Activated CD4-positive, alpha-beta T cell treated with anti-CD3 and anti-CD28 coated beads, Interleukin-2, amount 50 U/mL, for 1 hour (primary cell): ENCODE data around the gene SPHKAP.
"Not testable (repeated sequence)": the region's sequence is repeated elsewhere in the genome, so short reads cannot be mapped to it uniquely, and the experiment has no call there.

Experiments used
- DNase-seq: peaks from one replicate; pipeline ENCODE4 v3.0.0-alpha.2; 2020

Gene SPHKAP, protein sequence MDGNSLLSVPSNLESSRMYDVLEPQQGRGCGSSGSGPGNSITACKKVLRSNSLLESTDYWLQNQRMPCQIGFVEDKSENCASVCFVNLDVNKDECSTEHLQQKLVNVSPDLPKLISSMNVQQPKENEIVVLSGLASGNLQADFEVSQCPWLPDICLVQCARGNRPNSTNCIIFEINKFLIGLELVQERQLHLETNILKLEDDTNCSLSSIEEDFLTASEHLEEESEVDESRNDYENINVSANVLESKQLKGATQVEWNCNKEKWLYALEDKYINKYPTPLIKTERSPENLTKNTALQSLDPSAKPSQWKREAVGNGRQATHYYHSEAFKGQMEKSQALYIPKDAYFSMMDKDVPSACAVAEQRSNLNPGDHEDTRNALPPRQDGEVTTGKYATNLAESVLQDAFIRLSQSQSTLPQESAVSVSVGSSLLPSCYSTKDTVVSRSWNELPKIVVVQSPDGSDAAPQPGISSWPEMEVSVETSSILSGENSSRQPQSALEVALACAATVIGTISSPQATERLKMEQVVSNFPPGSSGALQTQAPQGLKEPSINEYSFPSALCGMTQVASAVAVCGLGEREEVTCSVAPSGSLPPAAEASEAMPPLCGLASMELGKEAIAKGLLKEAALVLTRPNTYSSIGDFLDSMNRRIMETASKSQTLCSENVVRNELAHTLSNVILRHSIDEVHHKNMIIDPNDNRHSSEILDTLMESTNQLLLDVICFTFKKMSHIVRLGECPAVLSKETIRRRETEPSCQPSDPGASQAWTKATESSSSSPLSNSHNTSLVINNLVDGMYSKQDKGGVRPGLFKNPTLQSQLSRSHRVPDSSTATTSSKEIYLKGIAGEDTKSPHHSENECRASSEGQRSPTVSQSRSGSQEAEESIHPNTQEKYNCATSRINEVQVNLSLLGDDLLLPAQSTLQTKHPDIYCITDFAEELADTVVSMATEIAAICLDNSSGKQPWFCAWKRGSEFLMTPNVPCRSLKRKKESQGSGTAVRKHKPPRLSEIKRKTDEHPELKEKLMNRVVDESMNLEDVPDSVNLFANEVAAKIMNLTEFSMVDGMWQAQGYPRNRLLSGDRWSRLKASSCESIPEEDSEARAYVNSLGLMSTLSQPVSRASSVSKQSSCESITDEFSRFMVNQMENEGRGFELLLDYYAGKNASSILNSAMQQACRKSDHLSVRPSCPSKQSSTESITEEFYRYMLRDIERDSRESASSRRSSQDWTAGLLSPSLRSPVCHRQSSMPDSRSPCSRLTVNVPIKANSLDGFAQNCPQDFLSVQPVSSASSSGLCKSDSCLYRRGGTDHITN (N-terminal part only)

DNA sequence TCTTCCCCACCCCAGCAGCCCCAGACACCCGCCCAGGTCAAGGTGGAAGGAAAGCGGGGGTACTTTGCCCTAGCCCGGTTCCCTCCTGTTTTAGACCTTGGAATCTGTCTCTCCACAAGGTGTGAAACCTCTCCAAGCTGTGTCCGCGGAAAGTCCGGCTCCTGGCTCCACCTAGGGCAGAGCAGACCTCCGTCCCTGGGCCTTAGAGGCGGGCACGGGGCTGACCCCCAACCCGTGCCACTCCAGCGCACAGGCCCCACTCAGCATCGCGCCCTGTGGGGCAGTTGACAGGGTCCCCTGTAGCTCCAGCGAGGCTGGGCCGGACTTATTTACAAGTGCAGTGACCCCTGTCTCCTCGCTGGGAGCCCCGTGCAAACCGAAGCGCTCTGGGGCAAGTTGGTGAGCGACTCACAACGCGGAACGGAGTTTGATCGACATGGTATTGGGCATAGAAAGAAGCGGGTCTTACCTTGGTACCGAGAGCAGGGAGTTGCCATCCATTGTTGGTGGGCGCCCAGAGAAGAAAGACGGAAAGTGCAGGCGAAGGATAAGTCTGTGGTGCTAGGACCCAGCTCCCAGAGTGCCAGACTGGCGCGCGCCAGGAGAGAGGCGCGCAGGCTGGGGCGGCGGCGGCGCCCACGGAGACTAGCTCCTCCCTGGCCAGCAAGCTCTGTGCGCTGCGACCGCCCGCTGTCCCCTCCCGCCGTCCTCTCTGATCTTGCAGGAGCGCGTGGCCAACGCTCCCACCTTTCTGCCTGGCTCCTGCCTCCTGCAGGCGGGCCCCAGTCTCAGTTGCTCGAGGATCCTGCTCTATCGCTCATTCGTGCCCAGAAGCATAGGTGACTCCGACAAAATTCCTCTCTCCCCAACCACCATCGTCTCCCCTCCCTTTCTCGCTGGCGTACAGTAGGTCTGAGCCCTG lies at the start of gene SPHKAP:
TSS of gene SPHKAP (minus strand) at position 590 of the 922 bp plus-strand sequence. CDS start at position 501, 89 bp downstream.
- DNase-seq: no peak

DNA sequence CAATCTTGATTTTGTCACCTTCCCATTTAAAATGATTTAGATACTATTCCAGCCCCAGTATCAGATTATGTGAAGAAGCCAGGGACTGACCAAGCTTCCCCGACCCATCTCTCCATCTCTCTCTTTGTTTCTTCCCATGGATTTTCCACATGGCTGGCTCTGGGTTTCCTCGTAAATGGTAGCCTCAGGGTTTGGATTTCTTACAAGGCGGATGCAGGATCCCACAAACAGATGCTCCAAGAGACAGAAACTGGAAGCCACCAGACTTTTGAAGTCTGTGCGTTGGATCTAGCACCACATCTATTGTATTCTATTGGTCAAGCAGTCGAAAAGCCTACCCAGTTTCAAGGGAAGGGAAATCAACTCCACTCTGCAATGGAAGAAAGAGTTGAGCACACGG lies 46.0 kb upstream of the SPHKAP start:
- DNase-seq: no peak

DNA sequence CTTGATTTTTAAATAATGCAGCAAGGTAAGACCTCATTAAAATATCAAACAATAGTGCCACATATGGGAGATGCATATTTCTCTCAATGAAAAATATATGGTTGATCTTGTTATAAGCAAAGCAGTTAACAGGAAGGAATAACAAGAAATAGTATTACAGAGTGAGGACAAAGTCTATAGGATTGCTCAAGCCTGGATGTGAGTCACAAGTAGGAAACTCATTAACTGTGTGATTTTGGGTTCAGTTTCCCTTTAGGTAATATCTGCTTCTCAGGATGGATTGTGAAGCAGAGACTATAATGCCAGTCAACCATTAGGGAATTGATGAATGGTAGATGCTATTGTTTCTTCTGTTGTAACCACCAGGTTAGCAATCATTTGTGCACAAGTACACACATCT lies 42.9 kb upstream of the SPHKAP start:
- no peak for DNase-seq

DNA sequence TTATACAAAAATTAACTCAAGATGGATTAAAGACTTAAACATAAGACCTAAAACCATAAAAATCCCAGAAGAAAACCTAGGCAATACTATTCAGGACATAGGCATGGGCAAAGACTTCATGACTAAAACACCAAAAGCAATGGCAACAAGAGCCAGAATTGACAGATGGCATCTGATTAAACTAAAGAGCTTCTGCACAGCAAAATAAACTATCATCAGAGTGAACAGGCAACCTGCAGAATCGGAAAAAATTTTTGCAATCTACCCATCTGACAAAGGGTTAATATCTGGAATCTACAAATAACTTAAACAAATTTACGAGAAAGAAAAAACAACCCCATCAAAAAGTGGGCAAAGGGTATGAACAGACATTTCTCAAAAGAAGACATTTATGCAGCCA lies 37.1 kb upstream of the SPHKAP start:
- DNase-seq: not testable (repeated sequence)

DNA sequence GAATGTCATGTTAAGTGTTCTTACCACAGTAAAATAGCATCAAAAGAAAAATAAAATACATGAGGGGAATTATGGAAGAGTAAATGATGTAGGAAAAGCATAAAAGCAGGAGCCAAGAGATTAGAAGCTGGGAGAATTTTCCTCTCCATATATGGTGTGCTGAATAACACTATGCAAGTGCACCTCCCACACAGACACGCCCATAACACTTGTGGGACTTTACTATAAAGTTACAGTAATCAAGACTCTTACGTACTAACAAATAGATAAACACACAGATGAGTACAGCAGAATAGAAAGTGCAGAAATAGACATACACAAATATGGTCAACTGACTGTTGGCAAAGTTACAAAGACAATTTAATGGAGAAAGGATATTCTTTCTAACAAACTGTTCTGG lies 16.0 kb upstream of the SPHKAP start:
- no peak for DNase-seq

DNA sequence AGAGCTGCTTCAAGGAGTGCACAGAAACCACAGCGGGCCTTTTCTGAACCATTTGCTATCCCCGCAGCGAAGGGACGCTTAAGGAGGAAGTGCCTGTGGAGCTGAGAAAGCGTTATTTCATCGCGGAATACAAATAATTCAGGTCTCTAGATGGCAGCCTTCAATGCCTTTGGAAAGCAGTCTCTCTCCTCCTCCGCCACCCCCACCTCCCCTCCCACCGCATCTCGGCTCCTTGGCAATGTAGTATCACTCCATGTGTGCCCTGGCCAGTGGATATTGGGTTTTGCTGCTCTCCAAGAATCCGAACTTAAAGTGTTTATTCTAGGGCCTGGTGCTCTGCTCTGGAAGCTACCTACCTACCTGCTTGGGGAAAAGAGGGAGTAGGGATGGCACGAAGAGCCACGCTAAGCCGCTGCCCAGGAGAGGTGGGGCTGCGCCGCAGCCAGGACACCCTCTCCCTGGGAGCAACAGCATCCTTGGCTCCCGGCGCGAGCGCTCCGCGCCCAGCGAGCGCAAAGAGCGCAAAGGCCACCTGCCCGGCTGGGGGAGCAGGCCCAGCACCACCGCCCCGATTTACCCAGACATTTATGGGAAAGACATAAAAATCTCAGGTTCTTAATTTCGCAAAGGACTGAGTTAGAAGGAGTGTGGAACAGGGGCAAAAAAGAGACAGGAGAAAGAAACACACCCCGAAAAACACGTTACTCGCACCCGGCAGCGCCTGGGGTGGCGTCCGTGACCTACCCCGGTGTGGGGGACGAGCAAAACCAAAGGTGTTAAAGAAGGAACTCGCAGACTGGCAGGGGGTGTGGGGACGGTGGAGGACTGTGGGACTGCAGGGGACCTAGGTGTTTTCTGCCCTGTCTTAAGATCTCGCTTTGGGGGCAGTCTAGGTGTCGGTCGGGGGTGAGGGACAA lies 1.0 kb downstream of the SPHKAP start:
- DNase-seq: no peak

DNA sequence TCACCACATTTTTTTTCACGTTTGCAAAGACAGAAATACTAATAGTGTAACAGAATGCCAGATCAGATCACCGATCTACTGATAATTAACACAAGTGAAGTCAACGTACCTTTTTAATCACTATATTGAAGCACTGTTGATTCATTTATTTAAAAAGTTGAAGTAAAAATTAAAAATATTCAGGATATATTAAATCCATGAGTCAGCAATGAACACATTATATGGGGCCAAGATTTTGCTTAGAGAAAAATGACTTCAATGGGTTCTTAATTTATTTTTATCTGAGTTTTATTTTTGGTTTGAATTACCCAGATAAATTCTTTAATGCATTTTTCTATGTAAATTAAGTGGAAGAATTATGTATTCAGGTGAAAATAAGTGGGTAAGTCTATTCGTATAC lies 14.2 kb downstream of the SPHKAP start:
- no peak for DNase-seq

DNA sequence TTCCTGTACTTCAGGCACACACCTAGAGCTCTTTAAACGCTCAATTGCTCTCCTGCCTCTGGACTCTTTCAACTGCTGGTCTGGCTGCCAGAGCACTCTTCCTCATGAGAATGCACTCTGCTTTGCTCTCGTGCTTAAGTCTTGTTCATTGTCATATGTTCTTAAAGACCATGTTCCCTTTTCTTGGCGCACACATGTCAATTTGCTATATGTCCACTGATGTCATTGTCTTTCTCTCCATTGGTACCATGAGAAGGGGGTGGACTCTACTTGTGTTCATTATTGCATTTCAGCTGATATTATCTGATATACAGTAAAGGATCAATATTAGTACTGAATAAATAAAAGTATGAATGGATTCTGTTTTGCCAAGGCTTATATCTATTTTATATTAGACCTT lies 16.8 kb downstream of the SPHKAP start:
- DNase-seq: no peak

DNA sequence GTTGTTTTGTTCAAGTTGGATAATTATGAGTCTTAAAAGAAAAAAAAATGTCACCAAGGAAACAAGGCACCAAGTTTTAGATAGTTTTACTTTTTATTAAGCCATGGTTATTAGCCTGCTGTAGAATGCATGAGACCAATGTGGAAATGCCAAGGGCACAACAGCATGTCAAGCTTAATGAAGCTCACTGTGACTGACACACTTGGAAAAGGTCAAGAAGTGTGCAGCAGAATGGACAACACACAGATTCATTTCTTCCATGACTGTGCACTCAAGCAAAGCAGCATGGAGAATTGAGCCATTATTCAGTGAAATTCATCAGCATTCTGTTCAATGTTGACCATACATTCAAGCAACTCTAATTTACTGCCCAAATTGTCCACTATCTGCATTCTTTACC lies 23.6 kb downstream of the SPHKAP start:
- DNase-seq: no peak

DNA sequence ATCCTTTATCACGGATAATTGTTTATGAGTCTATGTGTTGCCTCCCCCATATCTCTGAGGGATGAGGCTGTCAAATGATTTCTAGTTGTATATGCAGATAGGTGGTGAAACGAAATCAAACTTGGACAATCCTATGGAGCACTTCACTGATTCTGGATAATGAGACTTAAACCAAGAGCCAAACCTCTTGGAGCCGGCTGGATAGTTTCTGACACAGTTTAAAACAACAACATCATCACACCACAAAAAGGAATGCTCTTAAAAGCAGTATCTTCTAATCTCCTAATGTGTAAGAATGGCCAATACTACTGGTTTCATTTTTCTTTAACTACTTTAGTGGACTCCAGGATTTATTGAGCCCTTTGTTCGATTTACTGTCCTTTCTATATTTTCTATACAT lies 36.5 kb downstream of the SPHKAP start:
- DNase-seq: no peak

DNA sequence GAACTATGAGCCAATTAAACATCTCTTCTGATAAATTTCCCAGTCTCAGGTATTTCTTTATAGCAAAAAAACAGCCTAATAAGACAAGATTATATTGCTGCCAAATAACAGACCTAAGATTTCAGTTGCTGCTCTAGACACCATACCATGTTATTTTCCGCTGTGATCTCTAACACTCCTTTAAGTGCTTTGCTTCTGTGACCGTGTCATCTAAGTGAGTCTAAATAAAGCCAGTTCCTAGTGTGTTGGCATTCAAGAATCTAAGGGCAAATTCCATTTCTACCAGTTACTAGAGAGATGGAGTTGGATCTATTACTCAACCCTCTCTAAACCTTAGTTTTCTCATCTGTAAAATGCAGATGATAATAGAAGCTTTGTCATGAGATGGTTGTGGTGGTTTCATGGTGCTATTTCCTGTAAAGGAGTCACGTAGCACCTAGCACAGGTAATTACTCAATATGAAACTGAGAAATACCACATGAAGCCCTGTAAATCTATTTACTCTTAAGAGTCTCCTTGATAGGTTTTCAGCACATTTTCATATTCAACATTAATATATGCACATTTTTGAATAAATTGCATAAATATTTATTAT lies 40.5 kb downstream of the SPHKAP start:
- DNase-seq: no peak

DNA sequence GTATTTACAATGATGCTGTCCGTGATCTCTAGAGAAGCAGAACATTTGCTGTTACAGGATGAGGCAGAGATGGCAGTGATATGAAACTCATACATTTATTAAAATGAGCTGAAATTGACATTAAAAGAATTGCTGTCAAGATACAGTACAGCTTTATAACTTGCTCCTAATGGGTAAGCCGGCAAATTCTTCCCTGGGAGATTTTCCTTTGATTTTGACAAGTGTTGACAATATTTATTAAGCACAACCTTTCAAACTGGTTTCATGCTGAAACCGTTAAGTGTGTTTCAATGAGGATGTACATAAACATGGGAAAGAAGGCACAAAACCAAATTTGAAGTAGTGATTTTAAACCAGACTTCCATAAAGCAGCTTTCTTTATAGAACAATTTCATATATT lies 45.5 kb downstream of the SPHKAP start:
- no peak for DNase-seq

DNA sequence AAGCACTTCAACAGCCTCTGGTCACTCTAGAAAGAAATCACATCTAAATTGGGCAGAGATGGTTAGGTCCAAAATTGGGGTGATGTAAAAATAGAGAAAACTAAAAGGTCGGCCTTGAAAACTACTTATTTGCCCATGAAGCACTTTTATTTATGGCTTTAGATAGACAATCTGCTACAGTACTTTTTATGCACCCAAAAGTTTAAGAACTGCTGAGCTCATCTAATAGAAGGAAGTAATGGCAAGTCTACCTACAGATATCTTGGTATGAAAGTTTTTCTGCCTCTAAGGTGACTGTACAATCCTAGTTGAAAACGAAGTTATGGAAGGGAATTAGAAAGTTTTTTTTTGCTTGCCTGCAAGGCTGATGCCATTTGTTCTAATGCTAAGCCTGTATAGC lies 46.2 kb downstream of the SPHKAP start:
- no peak for DNase-seq

DNA sequence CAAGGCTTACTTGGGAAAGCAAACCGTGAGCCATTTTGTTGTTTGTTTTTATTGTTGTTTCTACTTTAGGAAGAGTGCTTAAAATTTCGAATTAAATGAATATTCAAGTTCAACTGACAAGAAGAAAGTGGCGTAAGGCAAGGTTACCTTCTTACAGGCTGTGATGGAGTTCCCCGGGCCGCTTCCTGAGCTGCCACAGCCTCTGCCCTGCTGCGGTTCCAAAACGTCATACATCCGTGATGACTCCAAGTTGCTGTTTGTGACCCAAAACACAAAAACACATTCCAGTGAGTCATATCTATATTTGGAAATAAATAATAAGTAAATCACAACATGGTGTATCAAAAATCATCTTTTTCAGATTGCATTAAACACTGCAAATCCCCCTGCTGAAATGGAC lies 49.7 kb downstream of the SPHKAP start:
- DNase-seq: no peak

DNA sequence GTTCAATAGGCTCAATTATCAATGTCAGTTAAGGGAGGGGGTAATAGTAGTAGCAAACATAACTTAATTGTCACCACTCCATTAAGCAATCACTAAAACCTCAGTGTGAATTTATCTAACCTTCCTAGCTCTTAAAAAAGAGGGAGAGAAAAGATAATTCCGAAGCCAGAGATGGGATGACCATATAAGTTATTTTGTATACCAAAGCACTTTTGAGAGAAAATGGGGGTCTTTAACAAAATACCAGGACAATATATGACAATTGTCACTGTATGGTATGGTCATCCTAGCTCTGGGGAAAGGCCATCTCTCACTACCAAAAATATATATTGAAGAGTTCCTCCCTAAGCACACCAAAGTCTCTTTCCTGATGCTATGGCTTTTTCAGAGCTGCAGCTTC lies 55.1 kb downstream of the SPHKAP start:
- DNase-seq: no peak

DNA sequence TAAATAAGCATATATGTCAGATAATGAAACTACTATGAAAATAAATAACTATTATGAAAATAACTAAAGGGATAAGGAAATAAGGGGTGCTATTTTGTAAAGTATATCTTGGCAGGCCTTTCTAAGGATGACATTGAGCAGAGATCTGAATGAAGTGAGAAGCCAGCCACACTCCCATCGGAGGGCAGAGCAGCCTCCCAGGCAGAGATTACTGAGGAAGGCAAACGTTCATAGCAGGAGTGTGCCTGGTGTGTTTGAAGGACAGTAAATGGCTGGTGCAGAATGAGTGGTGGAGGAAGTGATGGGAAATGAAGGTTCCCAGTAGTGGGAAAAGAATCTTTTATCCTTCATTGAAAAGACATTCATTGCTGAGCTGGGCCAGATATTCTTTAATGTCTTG lies 62.5 kb downstream of the SPHKAP start:
- no peak for DNase-seq

DNA sequence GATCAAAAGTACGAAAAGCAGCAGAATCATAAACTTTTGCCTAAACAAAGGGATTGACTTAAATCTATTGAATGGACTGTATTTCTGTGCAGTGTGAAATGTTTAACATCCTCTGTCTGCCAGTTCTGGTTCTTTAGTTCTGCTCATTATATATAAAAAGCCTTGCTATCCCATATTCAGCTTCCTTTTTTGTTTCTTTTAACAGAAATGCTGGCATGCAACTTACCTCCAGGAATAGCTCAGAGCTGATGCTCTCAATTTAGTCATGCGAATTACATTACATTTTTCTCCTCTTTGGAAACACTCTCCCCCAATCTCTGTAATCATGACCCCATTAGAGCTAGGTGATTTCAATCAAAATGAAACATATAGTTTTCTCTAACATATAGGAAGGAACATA lies 73.6 kb downstream of the SPHKAP start:
- no peak for DNase-seq

DNA sequence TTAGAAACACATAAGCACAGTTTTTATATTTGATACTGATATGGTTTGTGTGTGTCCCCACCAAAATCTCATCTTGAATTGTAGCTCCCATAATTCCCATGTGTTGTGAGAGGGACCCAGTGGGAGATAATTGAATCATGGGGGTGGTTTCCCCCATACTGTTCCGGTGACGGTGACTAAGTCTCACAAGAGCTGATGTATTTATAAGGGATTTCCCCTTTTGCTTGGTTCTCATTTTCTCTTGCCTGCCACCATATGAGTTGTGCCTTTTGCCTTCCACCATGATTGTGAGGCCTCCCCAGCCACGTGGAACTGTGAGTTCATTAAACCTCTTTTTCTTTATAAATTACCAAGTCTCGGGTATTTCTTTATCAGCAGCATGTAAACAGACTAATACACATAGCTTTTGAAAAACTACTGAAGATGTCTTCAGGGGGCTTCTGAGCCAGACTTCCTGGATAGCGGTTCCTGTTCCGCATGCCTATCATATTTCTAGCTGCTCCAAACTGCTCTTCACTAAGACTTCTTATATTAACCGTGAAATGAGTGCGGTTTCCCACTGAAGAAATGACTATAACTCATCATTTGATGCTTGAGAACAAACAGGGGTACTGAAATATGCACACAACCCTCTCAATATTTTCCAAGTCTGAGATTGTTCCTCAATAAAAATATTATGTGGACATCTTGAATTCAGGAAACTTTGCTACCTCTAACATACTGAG lies 75.8 kb downstream of the SPHKAP start:
- no peak for DNase-seq

DNA sequence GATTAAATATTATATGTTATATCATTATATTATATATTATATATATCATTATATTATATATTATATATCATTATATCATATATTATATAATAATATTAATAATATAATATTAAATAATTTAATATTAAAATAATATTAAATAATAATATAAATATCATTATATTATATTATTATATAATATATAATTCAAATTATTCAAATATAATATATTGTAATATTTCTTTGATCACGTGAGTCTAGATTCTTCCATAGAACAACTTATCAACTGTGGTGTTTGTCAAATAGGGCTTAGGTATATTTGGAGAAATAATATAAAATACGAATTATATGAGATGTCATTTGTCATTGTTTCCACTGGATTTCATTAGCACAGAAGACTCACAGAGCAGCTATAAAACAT lies 77.3 kb downstream of the SPHKAP start:
- no peak for DNase-seq

DNA sequence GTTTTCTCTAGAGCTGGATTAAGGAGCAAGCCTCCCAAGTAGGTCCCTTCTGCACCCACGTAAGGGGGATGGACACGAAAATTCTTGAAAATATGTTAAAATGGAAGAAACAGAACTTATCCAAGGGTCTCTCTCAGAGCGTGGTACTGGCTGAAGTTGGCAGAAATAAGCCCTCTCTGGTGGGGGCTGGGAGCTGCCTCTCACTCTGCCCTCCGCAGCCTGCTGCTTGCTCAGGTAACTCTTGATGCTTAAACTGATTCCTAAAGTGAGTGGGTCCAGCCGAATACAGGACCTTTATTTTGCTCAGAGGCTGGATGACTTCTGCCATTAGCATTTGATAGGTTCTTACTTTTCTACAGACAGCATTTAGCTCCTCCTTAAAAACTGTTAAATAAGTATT lies 78.1 kb downstream of the SPHKAP start:
- DNase-seq: no peak
